Caco-2 (cell line): ENCODE data around the gene VSX2. TPM values are rescaled to one million over a fixed set of nuclear protein-coding genes. Genes with fewer than 3 reads are reported as not detected.

Experiments
- BruUV-seq: library from RNA; stranded (reverse); fragments of 400-500 nt; replicated peaks from 2 replicates; lab custom pipeline; 2021; lab: Mats Ljungman, UMichigan
- CTCF ChIA-PET: fragments of 300-600 bp; sonication (Branson Sonifier 250); formaldehyde crosslinking; loops from one replicate; lab custom pipeline; 2022; ENCODE audit warnings: antibody characterized with exemption; lab: Charles Lee
- POLR2A ChIA-PET: fragments of 300-600 bp; sonication (Branson Sonifier 250); formaldehyde crosslinking; loops from one replicate; lab custom pipeline; 2022; ENCODE audit warnings: antibody characterized with exemption; lab: Charles Lee
- DNase-seq, 2 experiments: peaks; one replicate each; pipeline versions ENCODE4 v3.0.0 to v3.0.0-alpha.2; 2020 to 2022
- H3K27me3 ChIP-seq: replicated peaks from 2 replicates; pipeline ENCODE4 v1.6.0; 2011; ENCODE audit warnings: low read length; ENCODE audit not compliant: control insufficient read depth, insufficient read depth
- H3K36me3 ChIP-seq: 2 replicates; pipeline ENCODE4 v1.5.1; 2011; ENCODE audit warnings: low read length; ENCODE audit not compliant: control insufficient read depth, insufficient read depth
- H3K4me1 ChIP-seq: fragments of 250-450 bp; sonication (Bioruptor Pico); 2 replicates; pipeline ENCODE4 v1.5.1; 2020; ENCODE audit warnings: mild to moderate bottlenecking
- H3K4me3 ChIP-seq: 2 replicates; pipeline ENCODE4 v1.5.1; 2011; ENCODE audit warnings: low read depth, mild to moderate bottlenecking, control low read depth, low read length
- H3K9me3 ChIP-seq: fragments of 250-450 bp; sonication (Bioruptor Pico); 2 replicates; pipeline ENCODE4 v1.5.1; 2020; ENCODE audit warnings: mild to moderate bottlenecking, moderate library complexity
- H3K27ac Mint-ChIP-seq: one replicate; pipeline ENCODE4 v1.8.0; 2022; ENCODE audit warnings: mixed read lengths; ENCODE audit not compliant: unreplicated experiment
- H3K27me3 Mint-ChIP-seq: one replicate; pipeline ENCODE4 v1.8.0; 2022; ENCODE audit warnings: mixed read lengths; ENCODE audit not compliant: insufficient read depth, unreplicated experiment
- H3K36me3 Mint-ChIP-seq: one replicate; pipeline ENCODE4 v1.8.0; 2022; ENCODE audit warnings: mild to moderate bottlenecking, mixed read lengths; ENCODE audit not compliant: insufficient read depth, unreplicated experiment
- H3K4me1 Mint-ChIP-seq: one replicate; pipeline ENCODE4 v1.8.0; 2022; ENCODE audit warnings: low read depth, mixed read lengths; ENCODE audit not compliant: unreplicated experiment
- H3K4me3 Mint-ChIP-seq: one replicate; pipeline ENCODE4 v1.8.0; 2022; ENCODE audit warnings: mild to moderate bottlenecking, moderate library complexity, mixed read lengths; ENCODE audit not compliant: unreplicated experiment
- H3K9me3 Mint-ChIP-seq: one replicate; pipeline ENCODE4 v1.8.0; 2022; ENCODE audit warnings: mixed read lengths; ENCODE audit not compliant: unreplicated experiment
- intact Hi-C: fragments of 100-400 bp; cut with micrococcal nuclease; formaldehyde crosslinking; loops from one replicate; pipeline ENCODE4 v1.10.0; 2022; ENCODE audit not compliant: unreplicated experiment
- total RNA-seq: library from RNA; stranded (reverse); gene quantifications from 2 replicates; pipeline ENCODE4 v1.2.3, GENCODE V29; 2022
- TF ChIP-seq, protein P1 (sequence below), 2 experiments: fragments of 200-600 bp in 1 of 2; IDR thresholded peaks; 1 replicate in 1 of 2; 2 replicates in 1 of 2; pipeline versions ENCODE4 v1.5.1 to v1.8.0; 2011 to 2022; ENCODE audit warnings: antibody characterized with exemption in 1 of 2, control low read depth in 1 of 2, inconsistent platforms in 1 of 2, low read depth in 1 of 2, low read length in 1 of 2, mild to moderate bottlenecking in 1 of 2, moderate library complexity in 1 of 2; ENCODE audit not compliant: insufficient read depth in 1 of 2, severe bottlenecking in 1 of 2, unreplicated experiment in 1 of 2

VSX2 gene
- total RNA-seq, 1 experiment from 2014 or later: not detected

- no peak for DNase-seq
- Histone ChIP-seq H3K9me3 (no peaks in the 10 kb centered on the region), H3K4me3 (no peak overlapping the region), H3K36me3 (no peaks in the 10 kb centered on the region), H3K4me1 (no peaks in the 10 kb centered on the region), H3K27me3 (peaks cover 1% of the 10 kb centered on the region; the same call in 1 of the 2 replicates)
- Mint-ChIP-seq H3K36me3 (no peaks in the 10 kb centered on the region), H3K4me1 (no peaks in the 10 kb centered on the region), H3K27ac (no peak overlapping the region), H3K4me3 (no peak overlapping the region), H3K9me3 (no peaks in the 10 kb centered on the region), H3K27me3 (peaks cover 5% of the 10 kb centered on the region)
- intact Hi-C loops: no loop called here
- ChIA-PET POLR2A (no interaction called here), CTCF (no interaction called here)
- BruUV-seq: no TSS peak
- TF ChIP-seq, protein P1, sequence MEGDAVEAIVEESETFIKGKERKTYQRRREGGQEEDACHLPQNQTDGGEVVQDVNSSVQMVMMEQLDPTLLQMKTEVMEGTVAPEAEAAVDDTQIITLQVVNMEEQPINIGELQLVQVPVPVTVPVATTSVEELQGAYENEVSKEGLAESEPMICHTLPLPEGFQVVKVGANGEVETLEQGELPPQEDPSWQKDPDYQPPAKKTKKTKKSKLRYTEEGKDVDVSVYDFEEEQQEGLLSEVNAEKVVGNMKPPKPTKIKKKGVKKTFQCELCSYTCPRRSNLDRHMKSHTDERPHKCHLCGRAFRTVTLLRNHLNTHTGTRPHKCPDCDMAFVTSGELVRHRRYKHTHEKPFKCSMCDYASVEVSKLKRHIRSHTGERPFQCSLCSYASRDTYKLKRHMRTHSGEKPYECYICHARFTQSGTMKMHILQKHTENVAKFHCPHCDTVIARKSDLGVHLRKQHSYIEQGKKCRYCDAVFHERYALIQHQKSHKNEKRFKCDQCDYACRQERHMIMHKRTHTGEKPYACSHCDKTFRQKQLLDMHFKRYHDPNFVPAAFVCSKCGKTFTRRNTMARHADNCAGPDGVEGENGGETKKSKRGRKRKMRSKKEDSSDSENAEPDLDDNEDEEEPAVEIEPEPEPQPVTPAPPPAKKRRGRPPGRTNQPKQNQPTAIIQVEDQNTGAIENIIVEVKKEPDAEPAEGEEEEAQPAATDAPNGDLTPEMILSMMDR (IDR thresholded peaks at IDR 0.05; ENCODE audit: insufficient read depth in 1 of 2, low read depth in 1 of 2, low read length in 1 of 2, severe bottlenecking in 1 of 2, unreplicated experiment in 1 of 2): no peak
Observed at GRCh38 chr14:74213907-74214803, 25.1 kb upstream of the VSX2 start.

DNA sequence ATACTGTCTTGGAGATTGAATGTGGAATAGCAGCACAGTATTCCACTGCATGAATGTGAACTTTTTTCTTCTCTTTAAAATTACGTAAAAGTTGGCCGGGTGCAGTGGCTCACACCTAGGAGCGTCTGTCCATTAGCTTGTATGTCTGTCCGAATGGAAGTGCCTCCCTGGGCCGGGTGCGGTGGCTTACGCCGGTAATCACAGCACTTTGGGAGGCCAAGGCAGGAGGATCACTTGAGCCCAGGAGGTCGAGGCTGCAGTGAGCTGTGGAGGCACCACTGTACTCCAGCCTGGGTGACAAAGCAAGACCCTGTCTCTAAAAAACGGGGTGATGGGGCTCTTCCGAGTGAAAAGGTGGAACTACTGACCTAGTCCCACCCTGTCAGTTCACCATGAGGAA lies 22.6 kb upstream of the VSX2 start:
- TF ChIP-seq, protein P1 (IDR thresholded peaks at IDR 0.05; ENCODE audit: insufficient read depth in 1 of 2, low read depth in 1 of 2, low read length in 1 of 2, severe bottlenecking in 1 of 2, unreplicated experiment in 1 of 2): no peak
- H3K4me3 ChIP-seq: no peak overlapping the region
- no peak overlapping the region for H3K27ac Mint-ChIP-seq
- BruUV-seq: no TSS peak
- no peaks in the 10 kb centered on the region for H3K36me3 ChIP-seq
- CTCF ChIA-PET: interaction anchor here (0.6 kb wide), 1 partner anchor 53 kb away, joined by 7 read pairs; no protein-coding TSS in a partner anchor
- H3K4me1 ChIP-seq: no peaks in the 10 kb centered on the region
- no peaks in the 10 kb centered on the region for H3K9me3 Mint-ChIP-seq
- POLR2A ChIA-PET: no interaction called here
- intact Hi-C loops: loop anchor here (1.0 kb wide), 1 partner anchor 35 kb away; no protein-coding TSS in a partner anchor
- H3K36me3 Mint-ChIP-seq: no peaks in the 10 kb centered on the region
- peaks cover 5% of the 10 kb centered on the region for H3K27me3 Mint-ChIP-seq
- H3K9me3 ChIP-seq: no peaks in the 10 kb centered on the region
- peaks cover 1% of the 10 kb centered on the region; the same call in 1 of the 2 replicates for H3K27me3 ChIP-seq
- no peak for DNase-seq
- H3K4me3 Mint-ChIP-seq: no peak overlapping the region
- H3K4me1 Mint-ChIP-seq: no peaks in the 10 kb centered on the region

- Histone ChIP-seq H3K9me3 (no peaks in the 10 kb centered on the region), H3K27me3 (peaks cover 1% of the 10 kb centered on the region; the same call in 1 of the 2 replicates), H3K4me1 (no peaks in the 10 kb centered on the region), H3K4me3 (peak overlapping the region; percentile 13; the same call in 1 of the 2 replicates), H3K36me3 (no peaks in the 10 kb centered on the region)
- Mint-ChIP-seq H3K36me3 (no peaks in the 10 kb centered on the region), H3K9me3 (no peaks in the 10 kb centered on the region), H3K27me3 (peaks cover 5% of the 10 kb centered on the region), H3K27ac (no peak overlapping the region), H3K4me1 (no peaks in the 10 kb centered on the region), H3K4me3 (no peak overlapping the region)
- no TSS peak for BruUV-seq
- CTCF ChIA-PET: interaction anchor here (1.0 kb wide), 1 partner anchor 34 kb away, joined by 3 read pairs; no protein-coding TSS in a partner anchor
- TF ChIP-seq, protein P1 (IDR thresholded peaks at IDR 0.05; ENCODE audit: insufficient read depth in 1 of 2, low read depth in 1 of 2, low read length in 1 of 2, severe bottlenecking in 1 of 2, unreplicated experiment in 1 of 2): peak; percentile 82 to 98
- intact Hi-C loops: loop anchor here (1.0 kb wide), 2 partner anchors 33 to 107 kb away; no protein-coding TSS in a partner anchor
- POLR2A ChIA-PET: no interaction called here
- DNase-seq: peak; percentile 76 to 88
Observed at GRCh38 chr14:74217672-74218448, 21.4 kb upstream of the VSX2 start.
